Neural cell (in vitro differentiated cells): ENCODE measurements around the gene AP5B1. TPM values are rescaled to one million over a fixed set of nuclear protein-coding genes. Genes with fewer than 3 reads are reported as not detected.
"Not testable (repeated sequence)": the region's sequence is repeated elsewhere in the genome, so short reads cannot be mapped to it uniquely, and the experiment has no call there.

Source experiments
- H2AFZ ChIP-seq: fragments of 200-600, 300-800 bp; sonication (generic), shearing (Covaris generic); 2 replicates; pipeline ENCODE4 v1.6.0; 2014; ENCODE audit warnings: low read depth, mild to moderate bottlenecking, antibody characterized with exemption, low read length, moderate library complexity
- H3F3A ChIP-seq: fragments of 200-600 bp; shearing (Covaris generic); 2 replicates; pipeline ENCODE4 v1.6.1; 2016; ENCODE audit warnings: mild to moderate bottlenecking, moderate library complexity, mixed read lengths, antibody characterized with exemption, low read length; ENCODE audit not compliant: insufficient read depth, poor library complexity, severe bottlenecking
- H3K27ac ChIP-seq: fragments of 200-600, 300-800 bp; sonication (generic), shearing (Covaris generic); 2 replicates; pipeline ENCODE4 v1.5.1; 2014; ENCODE audit warnings: mild to moderate bottlenecking, low read length, moderate library complexity
- H3K27me3 ChIP-seq: fragments of 300-800, 200-600 bp; sonication (generic), shearing (Covaris generic); 2 replicates; pipeline ENCODE4 v1.6.0; 2014; ENCODE audit warnings: mild to moderate bottlenecking, low read depth, low read length, moderate library complexity; ENCODE audit not compliant: insufficient read depth
- H3K36me3 ChIP-seq: fragments of 300-800, 200-600 bp; sonication (generic), shearing (Covaris generic); 2 replicates; pipeline ENCODE4 v1.5.1; 2014; ENCODE audit warnings: mild to moderate bottlenecking, antibody characterized with exemption, low read length, moderate library complexity; ENCODE audit not compliant: insufficient read depth
- H3K4me2 ChIP-seq: fragments of 300-800, 200-600 bp; sonication (generic), shearing (Covaris generic); 2 replicates; pipeline ENCODE4 v1.6.0; 2014; ENCODE audit warnings: mild to moderate bottlenecking, low read length
- H3K4me3 ChIP-seq: fragments of 300-800, 200-600 bp; sonication (generic), shearing (Covaris generic); 2 replicates; pipeline ENCODE4 v1.5.1; 2014; ENCODE audit warnings: mild to moderate bottlenecking, low read length, moderate library complexity
- H3K79me2 ChIP-seq: fragments of 200-600 bp; shearing (Covaris generic); replicated peaks from 2 replicates; pipeline ENCODE4 v1.6.0; 2014; ENCODE audit warnings: mild to moderate bottlenecking, low read length, moderate library complexity; ENCODE audit not compliant: insufficient read depth
- H3K9ac ChIP-seq: fragments of 300-800, 200-600 bp; sonication (generic), shearing (Covaris generic); 2 replicates; pipeline ENCODE4 v1.6.1; 2016; ENCODE audit warnings: mild to moderate bottlenecking, low read length, mixed read lengths
- H3K9me2 ChIP-seq: fragments of 200-600 bp; shearing (Covaris generic); 2 replicates; pipeline ENCODE4 v1.6.1; 2016; ENCODE audit warnings: mild to moderate bottlenecking, low read length, mixed read lengths; ENCODE audit not compliant: insufficient read depth
- H3K9me3 ChIP-seq: fragments of 200-600, 300-800 bp; sonication (generic), shearing (Covaris generic); 2 replicates; pipeline ENCODE4 v1.6.1; 2016; ENCODE audit warnings: mild to moderate bottlenecking, mixed run types, low read length, moderate library complexity, mixed read lengths
- H4K20me1 ChIP-seq: fragments of 200-600 bp; shearing (Covaris generic); 2 replicates; pipeline ENCODE4 v1.6.1; 2016; ENCODE audit warnings: mild to moderate bottlenecking, mixed run types; ENCODE audit not compliant: insufficient read depth
- EP300 ChIP-seq: fragments of 450-650 bp; conservative IDR thresholded peaks from 2 replicates; pipeline ENCODE4 v1.6.1; 2014; ENCODE audit warnings: antibody characterized with exemption, mild to moderate bottlenecking, moderate library complexity; ENCODE audit not compliant: poor library complexity, severe bottlenecking
- EZH2 ChIP-seq: fragments of 200-600, 300-800 bp; shearing (Covaris generic), sonication (generic); IDR thresholded peaks from 2 replicates; pipeline ENCODE4 v1.6.1; 2014; ENCODE audit warnings: antibody characterized with exemption, low read length, borderline replicate concordance, mild to moderate bottlenecking; ENCODE audit not compliant: insufficient read depth, poor library complexity, severe bottlenecking
- MXI1 ChIP-seq: fragments of 450-650 bp; conservative IDR thresholded peaks from 2 replicates; pipeline ENCODE4 v1.6.1; 2014; ENCODE audit warnings: antibody characterized with exemption, mild to moderate bottlenecking; ENCODE audit not compliant: poor library complexity, severe bottlenecking
- POLR2AphosphoS5 ChIP-seq: IDR thresholded peaks from 2 replicates; pipeline ENCODE4 v1.6.1; 2012
- RAD21 ChIP-seq: fragments of 450-650 bp; conservative IDR thresholded peaks from 2 replicates; pipeline ENCODE4 v1.6.1; 2014; ENCODE audit warnings: antibody characterized with exemption, mild to moderate bottlenecking, moderate library complexity
- SMC3 ChIP-seq: fragments of 450-650 bp; conservative IDR thresholded peaks from 2 replicates; pipeline ENCODE4 v1.6.1; 2014; ENCODE audit warnings: antibody characterized with exemption, mild to moderate bottlenecking, moderate library complexity; ENCODE audit not compliant: poor library complexity
- TAF1 ChIP-seq: IDR thresholded peaks from 2 replicates; pipeline ENCODE4 v1.6.1; 2012; ENCODE audit warnings: low read depth
- polyA plus RNA-seq: library from polyadenylated mRNA; depleted of rRNA; stranded (reverse); fragments of >200 nt; gene quantifications from 2 replicates; pipeline ENCODE4 v1.2.3, GENCODE V29; 2014
- TF ChIP-seq, protein P1 (sequence below): fragments of 450-650 bp; IDR thresholded peaks from 2 replicates; pipeline ENCODE4 v1.5.1; 2014; ENCODE audit warnings: antibody characterized with exemption, mild to moderate bottlenecking, moderate library complexity; ENCODE audit not compliant: poor library complexity, severe bottlenecking
- TF ChIP-seq, protein P2 (sequence below): IDR thresholded peaks from 2 replicates; pipeline ENCODE4 v1.6.1; 2012; ENCODE audit warnings: borderline replicate concordance

Gene AP5B1
- polyA plus RNA-seq, 1 donor from 2014 or later, result 0.52 TPM

DNA sequence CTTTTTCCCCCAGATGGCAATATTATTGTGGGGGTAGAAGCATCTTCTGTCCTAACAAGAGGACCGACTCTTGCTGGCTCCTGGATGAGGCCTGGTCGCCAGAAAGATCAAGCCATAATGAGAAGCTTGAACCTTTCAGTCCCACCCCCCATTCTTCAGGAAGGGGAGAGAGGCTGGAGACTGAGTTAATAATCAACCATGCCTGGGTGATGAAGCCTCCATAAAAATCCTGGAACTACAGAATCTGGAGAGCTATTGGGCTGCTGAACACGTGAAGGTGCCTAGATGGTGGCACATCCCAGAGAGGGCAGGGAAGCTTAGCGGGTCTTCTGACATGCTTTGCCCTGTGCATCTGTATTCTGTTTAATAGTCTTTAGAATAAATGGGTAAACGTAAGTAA lies 16.3 kb downstream of the AP5B1 start:
- TF ChIP-seq SMC3 (no peak), EP300 (no peak), EZH2 (no peak), TAF1 (no peak), RAD21 (no peak)
- TF ChIP-seq, protein P1, sequence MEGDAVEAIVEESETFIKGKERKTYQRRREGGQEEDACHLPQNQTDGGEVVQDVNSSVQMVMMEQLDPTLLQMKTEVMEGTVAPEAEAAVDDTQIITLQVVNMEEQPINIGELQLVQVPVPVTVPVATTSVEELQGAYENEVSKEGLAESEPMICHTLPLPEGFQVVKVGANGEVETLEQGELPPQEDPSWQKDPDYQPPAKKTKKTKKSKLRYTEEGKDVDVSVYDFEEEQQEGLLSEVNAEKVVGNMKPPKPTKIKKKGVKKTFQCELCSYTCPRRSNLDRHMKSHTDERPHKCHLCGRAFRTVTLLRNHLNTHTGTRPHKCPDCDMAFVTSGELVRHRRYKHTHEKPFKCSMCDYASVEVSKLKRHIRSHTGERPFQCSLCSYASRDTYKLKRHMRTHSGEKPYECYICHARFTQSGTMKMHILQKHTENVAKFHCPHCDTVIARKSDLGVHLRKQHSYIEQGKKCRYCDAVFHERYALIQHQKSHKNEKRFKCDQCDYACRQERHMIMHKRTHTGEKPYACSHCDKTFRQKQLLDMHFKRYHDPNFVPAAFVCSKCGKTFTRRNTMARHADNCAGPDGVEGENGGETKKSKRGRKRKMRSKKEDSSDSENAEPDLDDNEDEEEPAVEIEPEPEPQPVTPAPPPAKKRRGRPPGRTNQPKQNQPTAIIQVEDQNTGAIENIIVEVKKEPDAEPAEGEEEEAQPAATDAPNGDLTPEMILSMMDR, result no peak

GRCh38 chr11:65762816-65763215 lies 18.0 kb downstream of the AP5B1 start:
- H3K79me2 ChIP-seq, H3K9me2 ChIP-seq, H3K27ac ChIP-seq, H3K36me3 ChIP-seq, H3K9me3 ChIP-seq, H2AFZ ChIP-seq, H3K4me3 ChIP-seq, H4K20me1 ChIP-seq, H3F3A ChIP-seq, H3K4me2 ChIP-seq, H3K27me3 ChIP-seq, H3K9ac ChIP-seq: not testable (repeated sequence)

More for the DNA sequence above, 16.3 kb downstream of the AP5B1 start:
- Histone ChIP-seq H3K9me3 (no peaks in the 10 kb centered on the region), H3F3A (no peaks in the 10 kb centered on the region), H3K9ac (no peak overlapping the region), H2AFZ (no peak overlapping the region), H3K9me2 (no peaks in the 10 kb centered on the region), H3K79me2 (no peaks in the 10 kb centered on the region), H3K4me2 (no peak overlapping the region), H3K27me3 (no peaks in the 10 kb centered on the region), H3K4me3 (no peak overlapping the region), H3K36me3 (no peaks in the 10 kb centered on the region), H4K20me1 (no peaks in the 10 kb centered on the region), H3K27ac (no peak overlapping the region)

DNA sequence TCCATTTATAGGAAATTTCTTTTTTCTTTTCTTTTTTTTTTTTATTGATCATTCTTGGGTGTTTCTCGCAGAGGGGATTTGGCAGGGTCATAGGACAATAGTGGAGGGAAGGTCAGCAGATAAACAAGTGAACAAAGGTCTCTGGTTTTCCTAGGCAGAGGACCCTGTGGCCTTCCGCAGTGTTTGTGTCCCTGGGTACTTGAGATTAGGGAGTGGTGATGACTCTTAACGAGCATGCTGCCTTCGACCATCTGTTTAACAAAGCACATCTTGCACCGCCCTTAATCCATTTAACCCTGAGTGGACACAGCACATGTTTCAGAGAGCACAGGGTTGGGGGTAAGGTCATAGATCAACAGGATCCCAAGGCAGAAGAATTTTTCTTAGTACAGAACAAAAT lies 18.6 kb downstream of the AP5B1 start:
- not testable (repeated sequence) for H3F3A ChIP-seq, H4K20me1 ChIP-seq, H3K9ac ChIP-seq, H3K36me3 ChIP-seq, H2AFZ ChIP-seq, H3K27ac ChIP-seq, H3K9me3 ChIP-seq, H3K4me3 ChIP-seq, H3K79me2 ChIP-seq, H3K9me2 ChIP-seq, H3K4me2 ChIP-seq, H3K27me3 ChIP-seq

- TF ChIP-seq EZH2, result no peak
- no peak for TF ChIP-seq POLR2AphosphoS5
- no peak for TF ChIP-seq MXI1
- TF ChIP-seq, protein P1, result no peak
- no peak for TF ChIP-seq EP300
- TF ChIP-seq TAF1, result no peak
- TF ChIP-seq, protein P2, sequence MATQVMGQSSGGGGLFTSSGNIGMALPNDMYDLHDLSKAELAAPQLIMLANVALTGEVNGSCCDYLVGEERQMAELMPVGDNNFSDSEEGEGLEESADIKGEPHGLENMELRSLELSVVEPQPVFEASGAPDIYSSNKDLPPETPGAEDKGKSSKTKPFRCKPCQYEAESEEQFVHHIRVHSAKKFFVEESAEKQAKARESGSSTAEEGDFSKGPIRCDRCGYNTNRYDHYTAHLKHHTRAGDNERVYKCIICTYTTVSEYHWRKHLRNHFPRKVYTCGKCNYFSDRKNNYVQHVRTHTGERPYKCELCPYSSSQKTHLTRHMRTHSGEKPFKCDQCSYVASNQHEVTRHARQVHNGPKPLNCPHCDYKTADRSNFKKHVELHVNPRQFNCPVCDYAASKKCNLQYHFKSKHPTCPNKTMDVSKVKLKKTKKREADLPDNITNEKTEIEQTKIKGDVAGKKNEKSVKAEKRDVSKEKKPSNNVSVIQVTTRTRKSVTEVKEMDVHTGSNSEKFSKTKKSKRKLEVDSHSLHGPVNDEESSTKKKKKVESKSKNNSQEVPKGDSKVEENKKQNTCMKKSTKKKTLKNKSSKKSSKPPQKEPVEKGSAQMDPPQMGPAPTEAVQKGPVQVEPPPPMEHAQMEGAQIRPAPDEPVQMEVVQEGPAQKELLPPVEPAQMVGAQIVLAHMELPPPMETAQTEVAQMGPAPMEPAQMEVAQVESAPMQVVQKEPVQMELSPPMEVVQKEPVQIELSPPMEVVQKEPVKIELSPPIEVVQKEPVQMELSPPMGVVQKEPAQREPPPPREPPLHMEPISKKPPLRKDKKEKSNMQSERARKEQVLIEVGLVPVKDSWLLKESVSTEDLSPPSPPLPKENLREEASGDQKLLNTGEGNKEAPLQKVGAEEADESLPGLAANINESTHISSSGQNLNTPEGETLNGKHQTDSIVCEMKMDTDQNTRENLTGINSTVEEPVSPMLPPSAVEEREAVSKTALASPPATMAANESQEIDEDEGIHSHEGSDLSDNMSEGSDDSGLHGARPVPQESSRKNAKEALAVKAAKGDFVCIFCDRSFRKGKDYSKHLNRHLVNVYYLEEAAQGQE, result no peak
- no peaks in the 10 kb centered on the region for H3K36me3 ChIP-seq
- peaks cover 7% of the 10 kb centered on the region for H3K27me3 ChIP-seq
- no peak overlapping the region for H3K4me3 ChIP-seq
- H3K9me3 ChIP-seq, result no peaks in the 10 kb centered on the region
- H2AFZ ChIP-seq, result no peak overlapping the region
- no peak overlapping the region for H3K4me2 ChIP-seq
- H3K27ac ChIP-seq, result no peak overlapping the region
- no peaks in the 10 kb centered on the region for H3K9me2 ChIP-seq
- H3K79me2 ChIP-seq, result no peaks in the 10 kb centered on the region
- H3K9ac ChIP-seq, result no peak overlapping the region
- no peaks in the 10 kb centered on the region for H3F3A ChIP-seq
- H4K20me1 ChIP-seq, result no peaks in the 10 kb centered on the region
These were observed 35.7 kb downstream of the AP5B1 start for GRCh38 chr11:65745049-65745448.
